Ramos (cell line): ENCODE data around the gene TOMM40.
"Not testable (repeated sequence)": the region's sequence is repeated elsewhere in the genome, so short reads cannot be mapped to it uniquely, and the experiment has no call there.

Source experiments
- in situ Hi-C: fragments of 300-500 bp; cut with MboI; formaldehyde crosslinking; loops from one replicate; pipeline ENCODE4 v1.14.3; 2022; ENCODE audit warnings: low sequenced_read_pairs; ENCODE audit not compliant: unreplicated experiment

The TOMM40 gene

DNA sequence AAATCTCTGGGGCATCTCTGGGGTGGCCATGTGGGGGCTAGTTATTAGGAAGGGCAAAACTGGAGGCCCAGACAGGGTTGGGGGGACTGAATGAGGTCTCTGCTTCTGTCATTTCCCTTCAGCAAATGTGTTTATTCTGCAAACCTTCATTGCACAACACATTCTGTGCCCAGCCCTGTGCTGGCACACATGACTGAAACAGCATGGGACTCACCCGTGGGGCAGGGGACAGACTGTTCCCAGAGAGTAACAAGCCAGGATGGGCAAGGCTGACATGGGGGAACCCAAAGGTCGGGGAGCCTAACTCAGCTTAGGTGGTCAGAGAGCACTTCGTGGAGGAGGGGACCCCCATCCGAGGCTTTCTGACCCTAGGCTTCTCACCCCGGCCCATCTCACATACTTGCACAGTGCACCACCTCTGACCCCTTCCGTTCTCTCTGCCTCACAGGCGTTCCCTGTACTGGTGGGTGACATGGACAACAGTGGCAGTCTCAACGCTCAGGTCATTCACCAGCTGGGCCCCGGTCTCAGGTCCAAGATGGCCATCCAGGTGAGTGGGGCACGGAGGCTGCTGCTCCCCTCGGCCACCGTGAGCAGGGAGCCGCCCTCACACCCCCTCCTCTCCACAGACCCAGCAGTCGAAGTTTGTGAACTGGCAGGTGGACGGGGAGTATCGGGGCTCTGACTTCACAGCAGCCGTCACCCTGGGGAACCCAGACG, 2.4 kb downstream of the TOMM40 start:
- in situ Hi-C loops = no loop called here

DNA sequence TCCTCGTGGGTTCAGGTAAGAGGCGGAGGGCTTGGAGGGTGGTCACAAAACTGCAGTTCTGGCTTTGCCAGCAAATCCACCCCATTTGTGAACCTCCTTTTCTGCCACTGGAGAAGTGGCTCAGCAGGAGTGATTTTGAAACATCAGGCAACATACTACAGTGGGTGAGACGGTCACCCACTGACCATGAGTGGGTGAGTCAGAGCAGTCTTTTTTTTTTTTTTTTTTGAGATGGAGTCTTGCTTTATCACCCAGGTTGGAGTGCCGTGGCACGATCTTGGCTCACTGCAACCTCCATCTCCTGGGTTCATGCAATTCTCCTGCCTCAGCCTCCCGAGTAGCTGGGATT, 3.0 kb downstream of the TOMM40 start:
- in situ Hi-C loops = no loop called here

GRCh38 chr19:44894946-44895345, 3.9 kb downstream of the TOMM40 start:
- in situ Hi-C loops = no loop called here

- in situ Hi-C loops = no loop called here
Observed at GRCh38 chr19:44897835-44898234, 6.8 kb downstream of the TOMM40 start.

- in situ Hi-C loops = loop anchor here (10.0 kb wide), 2 partner anchors 154 to 284 kb away; no protein-coding TSS in a partner anchor
Observed at GRCh38 chr19:44900328-44901244, 9.5 kb downstream of the TOMM40 start.

- in situ Hi-C loops = loop anchor here (10.0 kb wide), 2 partner anchors 152 to 282 kb away; no protein-coding TSS in a partner anchor
Observed at GRCh38 chr19:44903216-44903601, 12.2 kb downstream of the TOMM40 start.

DNA sequence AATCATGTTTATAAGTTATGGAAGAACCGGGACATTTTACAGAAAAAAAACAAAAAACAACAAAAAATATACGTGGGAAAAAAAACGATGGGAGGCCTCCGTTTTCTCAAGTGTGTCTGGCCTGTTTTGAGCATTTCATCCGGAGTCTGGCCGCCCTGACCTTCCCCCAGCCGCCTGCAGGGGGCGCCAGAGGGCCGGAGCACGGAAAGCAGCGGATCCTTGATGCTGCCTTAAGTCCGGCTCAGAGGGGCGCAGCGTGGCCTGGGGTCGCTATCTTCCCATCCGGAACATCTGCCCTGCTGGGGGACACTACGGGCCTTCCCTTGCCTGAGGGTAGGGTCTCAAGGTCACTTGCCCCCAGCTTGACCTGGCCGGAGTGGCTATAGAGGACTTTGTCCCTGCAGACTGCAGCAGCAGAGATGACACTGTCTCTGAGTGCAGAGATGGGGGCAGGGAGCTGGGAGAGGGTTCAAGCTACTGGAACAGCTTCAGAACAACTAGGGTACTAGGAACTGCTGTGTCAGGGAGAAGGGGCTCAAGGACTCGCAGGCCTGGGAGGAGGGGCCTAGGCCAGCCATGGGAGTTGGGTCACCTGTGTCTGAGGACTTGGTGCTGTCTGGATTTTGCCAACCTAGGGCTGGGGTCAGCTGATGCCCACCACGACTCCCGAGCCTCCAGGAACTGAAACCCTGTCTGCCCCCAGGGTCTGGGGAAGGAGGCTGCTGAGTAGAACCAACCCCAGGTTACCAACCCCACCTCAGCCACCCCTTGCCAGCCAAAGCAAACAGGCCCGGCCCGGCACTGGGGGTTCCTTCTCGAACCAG, 12.8 kb downstream of the TOMM40 start:
- in situ Hi-C loops = loop anchor here (10.0 kb wide), 2 partner anchors 151 to 281 kb away; no protein-coding TSS in a partner anchor

DNA sequence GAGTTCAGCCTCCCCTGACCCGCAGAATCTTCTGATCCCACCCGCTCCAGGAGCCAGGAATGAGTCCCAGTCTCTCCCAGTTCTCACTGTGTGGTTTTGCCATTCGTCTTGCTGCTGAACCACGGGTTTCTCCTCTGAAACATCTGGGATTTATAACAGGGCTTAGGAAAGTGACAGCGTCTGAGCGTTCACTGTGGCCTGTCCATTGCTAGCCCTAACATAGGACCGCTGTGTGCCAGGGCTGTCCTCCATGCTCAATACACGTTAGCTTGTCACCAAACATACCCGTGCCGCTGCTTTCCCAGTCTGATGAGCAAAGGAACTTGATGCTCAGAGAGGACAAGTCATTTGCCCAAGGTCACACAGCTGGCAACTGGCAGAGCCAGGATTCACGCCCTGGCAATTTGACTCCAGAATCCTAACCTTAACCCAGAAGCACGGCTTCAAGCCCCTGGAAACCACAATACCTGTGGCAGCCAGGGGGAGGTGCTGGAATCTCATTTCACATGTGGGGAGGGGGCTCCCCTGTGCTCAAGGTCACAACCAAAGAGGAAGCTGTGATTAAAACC, 13.5 kb downstream of the TOMM40 start:
- in situ Hi-C loops = loop anchor here (10.0 kb wide), 2 partner anchors 150 to 280 kb away; no protein-coding TSS in a partner anchor

- in situ Hi-C loops = loop anchor here (10.0 kb wide), 2 partner anchors 149 to 279 kb away; no protein-coding TSS in a partner anchor
Observed at GRCh38 chr19:44905437-44906160, 14.5 kb downstream of the TOMM40 start, which contains the start of gene APOE. Gene APOE (plus strand): TSS chr19:44905796. CDS start chr19:44906625, 829 bp downstream.

GRCh38 chr19:44907613-44908012, 16.6 kb downstream of the TOMM40 start:
- in situ Hi-C loops = loop anchor here (10.0 kb wide), 2 partner anchors 147 to 277 kb away; no protein-coding TSS in a partner anchor

DNA sequence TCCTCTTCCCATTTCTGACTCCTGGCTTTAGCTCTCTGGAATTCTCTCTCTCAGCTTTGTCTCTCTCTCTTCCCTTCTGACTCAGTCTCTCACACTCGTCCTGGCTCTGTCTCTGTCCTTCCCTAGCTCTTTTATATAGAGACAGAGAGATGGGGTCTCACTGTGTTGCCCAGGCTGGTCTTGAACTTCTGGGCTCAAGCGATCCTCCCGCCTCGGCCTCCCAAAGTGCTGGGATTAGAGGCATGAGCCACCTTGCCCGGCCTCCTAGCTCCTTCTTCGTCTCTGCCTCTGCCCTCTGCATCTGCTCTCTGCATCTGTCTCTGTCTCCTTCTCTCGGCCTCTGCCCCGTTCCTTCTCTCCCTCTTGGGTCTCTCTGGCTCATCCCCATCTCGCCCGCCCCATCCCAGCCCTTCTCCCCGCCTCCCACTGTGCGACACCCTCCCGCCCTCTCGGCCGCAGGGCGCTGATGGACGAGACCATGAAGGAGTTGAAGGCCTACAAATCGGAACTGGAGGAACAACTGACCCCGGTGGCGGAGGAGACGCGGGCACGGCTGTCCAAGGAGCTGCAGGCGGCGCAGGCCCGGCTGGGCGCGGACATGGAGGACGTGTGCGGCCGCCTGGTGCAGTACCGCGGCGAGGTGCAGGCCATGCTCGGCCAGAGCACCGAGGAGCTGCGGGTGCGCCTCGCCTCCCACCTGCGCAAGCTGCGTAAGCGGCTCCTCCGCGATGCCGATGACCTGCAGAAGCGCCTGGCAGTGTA, 17.2 kb downstream of the TOMM40 start:
- in situ Hi-C loops = loop anchor here (10.0 kb wide), 2 partner anchors 147 to 277 kb away; no protein-coding TSS in a partner anchor

DNA sequence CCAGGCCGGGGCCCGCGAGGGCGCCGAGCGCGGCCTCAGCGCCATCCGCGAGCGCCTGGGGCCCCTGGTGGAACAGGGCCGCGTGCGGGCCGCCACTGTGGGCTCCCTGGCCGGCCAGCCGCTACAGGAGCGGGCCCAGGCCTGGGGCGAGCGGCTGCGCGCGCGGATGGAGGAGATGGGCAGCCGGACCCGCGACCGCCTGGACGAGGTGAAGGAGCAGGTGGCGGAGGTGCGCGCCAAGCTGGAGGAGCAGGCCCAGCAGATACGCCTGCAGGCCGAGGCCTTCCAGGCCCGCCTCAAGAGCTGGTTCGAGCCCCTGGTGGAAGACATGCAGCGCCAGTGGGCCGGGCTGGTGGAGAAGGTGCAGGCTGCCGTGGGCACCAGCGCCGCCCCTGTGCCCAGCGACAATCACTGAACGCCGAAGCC, 17.8 kb downstream of the TOMM40 start:
- in situ Hi-C loops = loop anchor here (10.0 kb wide), 2 partner anchors 146 to 276 kb away; no protein-coding TSS in a partner anchor

DNA sequence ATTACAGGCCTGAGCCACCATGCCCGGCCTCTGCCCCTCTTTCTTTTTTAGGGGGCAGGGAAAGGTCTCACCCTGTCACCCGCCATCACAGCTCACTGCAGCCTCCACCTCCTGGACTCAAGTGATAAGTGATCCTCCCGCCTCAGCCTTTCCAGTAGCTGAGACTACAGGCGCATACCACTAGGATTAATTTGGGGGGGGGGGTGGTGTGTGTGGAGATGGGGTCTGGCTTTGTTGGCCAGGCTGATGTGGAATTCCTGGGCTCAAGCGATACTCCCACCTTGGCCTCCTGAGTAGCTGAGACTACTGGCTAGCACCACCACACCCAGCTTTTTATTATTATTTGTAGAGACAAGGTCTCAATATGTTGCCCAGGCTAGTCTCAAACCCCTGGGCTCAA, 18.7 kb downstream of the TOMM40 start:
- in situ Hi-C loops = loop anchor here (10.0 kb wide), 2 partner anchors 145 to 275 kb away; no protein-coding TSS in a partner anchor

- in situ Hi-C loops = not testable (repeated sequence)
Observed at GRCh38 chr19:44911896-44912295, 20.8 kb downstream of the TOMM40 start.

GRCh38 chr19:44912854-44913253, 21.8 kb downstream of the TOMM40 start:
- in situ Hi-C loops = no loop called here

DNA sequence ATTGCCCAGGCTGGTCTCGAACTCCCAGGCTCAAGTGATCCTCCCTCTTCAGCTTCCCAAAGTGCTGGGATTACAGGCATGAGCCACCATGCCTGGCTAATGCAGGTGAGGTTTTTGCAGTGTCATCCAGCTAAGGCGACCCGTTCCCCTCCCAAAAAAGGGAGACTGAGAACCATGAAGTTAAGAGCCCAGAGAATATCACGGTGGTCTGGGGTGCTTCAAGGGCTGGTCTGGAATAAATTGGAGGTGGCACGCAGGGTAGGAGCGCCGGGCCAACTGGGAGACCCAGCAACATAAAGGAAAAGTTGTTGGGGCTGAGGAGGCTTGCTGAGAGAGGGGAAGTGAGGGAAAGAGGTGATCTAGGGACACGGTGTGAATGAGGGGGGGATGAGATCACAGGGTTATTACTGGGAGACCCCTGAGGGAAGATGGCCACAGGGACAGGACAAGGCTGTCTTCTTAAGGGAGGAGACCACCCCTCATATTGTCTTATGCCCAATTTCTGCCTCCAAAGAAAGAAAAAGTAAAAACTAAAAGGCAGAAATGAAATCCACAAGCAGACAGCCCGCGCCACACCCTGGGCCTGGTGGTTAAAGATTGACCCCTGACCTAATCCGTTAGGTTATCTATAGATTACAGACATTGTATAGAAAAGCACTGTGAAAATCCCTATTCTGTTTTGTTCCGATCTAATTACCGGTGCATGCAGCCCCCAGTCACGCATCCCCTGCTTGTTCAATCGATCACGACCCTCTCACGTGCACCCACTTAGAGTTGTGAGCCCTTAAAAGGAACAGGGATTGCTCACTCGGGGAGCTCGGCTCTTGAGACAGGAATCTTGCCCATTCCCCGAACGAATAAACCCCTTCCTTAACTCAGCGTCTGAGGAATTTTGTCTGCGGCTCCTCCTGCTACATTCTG, 22.7 kb downstream of the TOMM40 start:
- in situ Hi-C loops = not testable (repeated sequence)
